ENCODE results near the gene ABL1.

The ABL1 gene

GRCh38 chr9:130825351-130825651 lies 9.8 kb upstream of the ABL1 start (continued):
- TF ChIP-seq ZNF433 (tag by site-specific recombination; IDR thresholded peaks at IDR 0.05; ENCODE audit: low read depth) (no peak), ZNF324 (tag by site-specific recombination; IDR thresholded peaks at IDR 0.05) (no peak)

DNA sequence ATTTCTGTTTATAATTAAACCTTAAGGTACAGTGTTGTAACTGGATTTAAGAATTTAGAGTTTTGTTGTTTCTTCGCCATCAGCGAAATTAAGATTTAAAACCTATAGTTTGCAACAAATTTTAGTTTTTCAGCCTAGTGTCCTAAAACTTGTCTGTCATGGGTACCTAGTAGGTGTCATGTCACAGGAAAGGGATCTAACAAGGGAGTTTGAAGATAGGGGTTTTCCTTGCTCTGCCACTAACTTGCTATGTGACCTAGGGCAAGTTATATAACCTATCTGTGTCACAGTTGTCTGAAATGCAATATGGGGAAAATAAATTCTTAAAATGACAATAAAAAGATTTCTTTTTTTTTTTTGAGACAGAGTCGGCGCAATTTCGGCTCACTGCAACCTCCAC lies 9.2 kb upstream of the ABL1 start:
- ChIA-PET POLR2A (interaction anchor here (0.7 to 2.2 kb wide), 3 partner anchors 9 to 110 kb away, joined by 3 to 17 read pairs (median 5); partner anchors contain the start of gene ABL1), CTCF (interaction anchor here (0.7 to 2.4 kb wide), 6 partner anchors 20 to 121 kb away, joined by 3 to 18 read pairs (median 4); no protein-coding TSS in a partner anchor)
- H3K36me3 ChIP-seq (ENCODE audit: control insufficient read depth in 2 of 2, insufficient read depth in 1 of 2, low read length in 2 of 2), result no peaks in the 10 kb centered on the region
- no peaks in the 10 kb centered on the region for H3K9me3 ChIP-seq (ENCODE audit: control insufficient read depth, insufficient read depth, low read depth, low read length)
- H3K4me3 ChIP-seq (ENCODE audit: low read depth, low read length), result no peak overlapping the region
- TF ChIP-seq ZNF214 (tag by site-specific recombination; IDR thresholded peaks at IDR 0.05; ENCODE audit: borderline replicate concordance) (no peak), OSR2 (tag by site-specific recombination; IDR thresholded peaks at IDR 0.05) (no peak)
- TF ChIP-seq, protein P1, sequence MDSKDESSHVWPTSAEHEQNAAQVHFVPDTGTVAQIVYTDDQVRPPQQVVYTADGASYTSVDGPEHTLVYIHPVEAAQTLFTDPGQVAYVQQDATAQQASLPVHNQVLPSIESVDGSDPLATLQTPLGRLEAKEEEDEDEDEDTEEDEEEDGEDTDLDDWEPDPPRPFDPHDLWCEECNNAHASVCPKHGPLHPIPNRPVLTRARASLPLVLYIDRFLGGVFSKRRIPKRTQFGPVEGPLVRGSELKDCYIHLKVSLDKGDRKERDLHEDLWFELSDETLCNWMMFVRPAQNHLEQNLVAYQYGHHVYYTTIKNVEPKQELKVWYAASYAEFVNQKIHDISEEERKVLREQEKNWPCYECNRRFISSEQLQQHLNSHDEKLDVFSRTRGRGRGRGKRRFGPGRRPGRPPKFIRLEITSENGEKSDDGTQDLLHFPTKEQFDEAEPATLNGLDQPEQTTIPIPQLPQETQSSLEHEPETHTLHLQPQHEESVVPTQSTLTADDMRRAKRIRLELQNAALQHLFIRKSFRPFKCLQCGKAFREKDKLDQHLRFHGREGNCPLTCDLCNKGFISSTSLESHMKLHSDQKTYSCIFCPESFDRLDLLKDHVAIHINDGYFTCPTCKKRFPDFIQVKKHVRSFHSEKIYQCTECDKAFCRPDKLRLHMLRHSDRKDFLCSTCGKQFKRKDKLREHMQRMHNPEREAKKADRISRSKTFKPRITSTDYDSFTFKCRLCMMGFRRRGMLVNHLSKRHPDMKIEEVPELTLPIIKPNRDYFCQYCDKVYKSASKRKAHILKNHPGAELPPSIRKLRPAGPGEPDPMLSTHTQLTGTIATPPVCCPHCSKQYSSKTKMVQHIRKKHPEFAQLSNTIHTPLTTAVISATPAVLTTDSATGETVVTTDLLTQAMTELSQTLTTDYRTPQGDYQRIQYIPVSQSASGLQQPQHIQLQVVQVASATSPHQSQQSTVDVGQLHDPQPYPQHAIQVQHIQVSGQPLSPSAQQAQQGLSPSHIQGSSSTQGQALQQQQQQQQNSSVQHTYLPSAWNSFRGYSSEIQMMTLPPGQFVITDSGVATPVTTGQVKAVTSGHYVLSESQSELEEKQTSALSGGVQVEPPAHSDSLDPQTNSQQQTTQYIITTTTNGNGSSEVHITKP (tag by site-specific recombination; IDR thresholded peaks at IDR 0.05), result 0 out of 2 replicates have a peak, but pooled peaks have one; percentile 12
- no peak overlapping the region for H3K27ac ChIP-seq (ENCODE audit: extremely low read depth, low read depth, low read length)
- no peaks in the 10 kb centered on the region for H3K4me1 ChIP-seq (ENCODE audit: control insufficient read depth, insufficient read depth, low read length)

DNA sequence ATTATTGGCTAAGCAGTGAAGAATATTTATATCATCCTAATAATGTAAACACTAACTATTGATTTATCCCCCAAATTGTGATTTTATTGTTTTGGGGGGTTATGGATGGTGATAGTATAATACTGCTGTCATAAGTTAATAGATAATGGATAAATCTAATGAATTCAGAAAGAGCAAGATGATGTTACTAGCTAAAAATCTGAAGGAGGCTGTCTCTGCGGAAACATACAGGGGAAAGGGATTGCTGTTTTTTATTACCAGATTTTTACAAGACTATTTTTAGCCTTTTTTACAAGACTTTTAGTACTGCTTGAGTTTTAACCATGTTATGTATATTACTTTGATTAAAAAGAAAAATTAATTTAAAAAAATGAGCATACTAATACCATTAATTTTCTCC lies 5.3 kb upstream of the ABL1 start:
- Histone ChIP-seq H3K27ac (ENCODE audit: extremely low read depth, low read depth, low read length) (no peak overlapping the region), H3K9me3 (ENCODE audit: control insufficient read depth, insufficient read depth, low read depth, low read length) (no peaks in the 10 kb centered on the region), H3K36me3 (ENCODE audit: control insufficient read depth in 2 of 2, insufficient read depth in 1 of 2, low read length in 2 of 2) (no peaks in the 10 kb centered on the region), H3K4me1 (ENCODE audit: control insufficient read depth, insufficient read depth, low read length) (peaks cover 6% of the 10 kb centered on the region), H3K4me3 (ENCODE audit: low read depth, low read length) (no peak overlapping the region)
- CTCF ChIA-PET, result interaction anchor here (0.6 to 1.1 kb wide), 3 partner anchors 9 to 61 kb away, joined by 3 to 4 read pairs (median 3); no protein-coding TSS in a partner anchor
- POLR2A ChIA-PET, result no interaction called here
- no peak for TF ChIP-seq ZBTB1 (tag by site-specific recombination; IDR thresholded peaks at IDR 0.05)
- no peak for TF ChIP-seq ZNF513 (tag by site-specific recombination; IDR thresholded peaks at IDR 0.05)
- TF ChIP-seq EGR2 (tag by site-specific recombination; IDR thresholded peaks at IDR 0.05; ENCODE audit: low read depth), result no peak

GRCh38 chr9:130830231-130830760 lies 4.8 kb upstream of the ABL1 start:
- Histone ChIP-seq H3K36me3 (ENCODE audit: control insufficient read depth in 2 of 2, insufficient read depth in 1 of 2, low read length in 2 of 2) (no peaks in the 10 kb centered on the region), H3K4me3 (ENCODE audit: low read depth, low read length) (no peak overlapping the region), H3K4me1 (ENCODE audit: control insufficient read depth, insufficient read depth, low read length) (peaks cover 6% of the 10 kb centered on the region), H3K27ac (ENCODE audit: extremely low read depth, low read depth, low read length) (no peak overlapping the region), H3K9me3 (ENCODE audit: control insufficient read depth, insufficient read depth, low read depth, low read length) (no peaks in the 10 kb centered on the region)
- ChIA-PET POLR2A (interaction anchor here (0.7 kb wide), 1 partner anchor 137 kb away, joined by 3 read pairs; the partner anchor contains the start of gene EXOSC2), CTCF (interaction anchor here (0.6 to 2.3 kb wide), 8 partner anchors 8 to 147 kb away, joined by 3 to 8 read pairs (median 4); no protein-coding TSS in a partner anchor)
- peak; percentile 30; the same call in 1 of the 2 replicates for TF ChIP-seq ZFHX2 (tag by site-specific recombination; conservative IDR thresholded peaks at IDR 0.05)
- no peak for TF ChIP-seq FEZF1 (tag by site-specific recombination; IDR thresholded peaks at IDR 0.05)
- peak; percentile 19; the same call in 1 of the 2 replicates for TF ChIP-seq GLIS1 (tag by site-specific recombination; IDR thresholded peaks at IDR 0.05)
- TF ChIP-seq, protein P2, sequence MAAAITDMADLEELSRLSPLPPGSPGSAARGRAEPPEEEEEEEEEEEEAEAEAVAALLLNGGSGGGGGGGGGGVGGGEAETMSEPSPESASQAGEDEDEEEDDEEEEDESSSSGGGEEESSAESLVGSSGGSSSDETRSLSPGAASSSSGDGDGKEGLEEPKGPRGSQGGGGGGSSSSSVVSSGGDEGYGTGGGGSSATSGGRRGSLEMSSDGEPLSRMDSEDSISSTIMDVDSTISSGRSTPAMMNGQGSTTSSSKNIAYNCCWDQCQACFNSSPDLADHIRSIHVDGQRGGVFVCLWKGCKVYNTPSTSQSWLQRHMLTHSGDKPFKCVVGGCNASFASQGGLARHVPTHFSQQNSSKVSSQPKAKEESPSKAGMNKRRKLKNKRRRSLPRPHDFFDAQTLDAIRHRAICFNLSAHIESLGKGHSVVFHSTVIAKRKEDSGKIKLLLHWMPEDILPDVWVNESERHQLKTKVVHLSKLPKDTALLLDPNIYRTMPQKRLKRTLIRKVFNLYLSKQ (tag by site-specific recombination; IDR thresholded peaks at IDR 0.05; ENCODE audit: borderline replicate concordance), result no peak

Measured in HEK293 (cell line).